ENCODE results near the gene STUB1. TPM values are rescaled to one million over a fixed set of nuclear protein-coding genes. Genes with fewer than 3 reads are reported as not detected.

STUB1 gene
- total RNA-seq, 1 experiment from 2014 or later: 102 TPM

DNA sequence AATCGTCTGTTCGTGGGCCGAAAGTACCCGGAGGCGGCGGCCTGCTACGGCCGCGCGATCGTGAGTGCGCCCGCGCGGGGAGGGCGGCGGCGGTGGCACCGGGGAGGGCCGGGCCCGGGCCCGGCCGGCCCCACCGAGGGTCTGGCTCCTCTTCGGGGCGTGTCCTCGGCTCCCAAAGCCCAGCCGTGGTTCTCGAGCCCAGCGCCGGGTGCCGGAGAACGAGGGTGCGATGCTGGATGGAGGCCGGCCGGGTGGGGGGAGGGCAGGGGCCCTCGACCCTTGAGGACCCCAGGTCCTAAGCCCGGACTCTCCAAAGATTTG, 375 bp downstream of the STUB1 start:
- H3K23ac ChIP-seq (ENCODE audit: insufficient read length, low read depth, low read length): no peak overlapping the region
- no CpG with 5 or more reads among the region's 38 CpGs for WGBS (ENCODE audit: extremely low coverage, insufficient read length, low lambda C conversion rate)
- no peak overlapping the region for H2BK5ac ChIP-seq (ENCODE audit: insufficient read length, low read length)
- H3K4ac ChIP-seq (ENCODE audit: low read depth, low read length): no peak overlapping the region
- H3K79me1 ChIP-seq (ENCODE audit: insufficient read depth, low read depth, low read length, poor library complexity, severe bottlenecking): no peaks in the 10 kb centered on the region
- peaks cover 11% of the 10 kb centered on the region for H3K23me2 ChIP-seq (ENCODE audit: insufficient read length, low read depth, low read length, poor library complexity, severe bottlenecking)
- H3K79me2 ChIP-seq (ENCODE audit: insufficient read depth, low read length): peaks cover 2% of the 10 kb centered on the region; the same call in 1 of the 2 replicates
- H3K14ac ChIP-seq (ENCODE audit: insufficient read depth, low read length): no peak overlapping the region
- peak overlapping the region; percentile 71 for H3K4me2 ChIP-seq (ENCODE audit: insufficient read depth, insufficient read length, low read length)
- H3K18ac ChIP-seq (ENCODE audit: insufficient read length, low read depth, low read length): no peak overlapping the region
- H3K56ac ChIP-seq (ENCODE audit: insufficient read length, low read depth, low read length): no peak overlapping the region
- no peak for DNase-seq
- no peak overlapping the region for H4K91ac ChIP-seq (ENCODE audit: insufficient read length, low read depth, low read length)
- Mint-ChIP-seq H3K27me3 (ENCODE audit: low read depth) (no peaks in the 10 kb centered on the region; the same call in 1 of the 2 replicates), H3K36me3 (ENCODE audit: insufficient read depth in 1 of 3, low read depth in 3 of 3) (peaks cover 14 to 28% (median 26%) of the 10 kb centered on the region in 3 experiments; a peak in 6 of 7 replicates), H3K4me1 (peaks cover 17 to 35% of the 10 kb centered on the region in 2 experiments), H3K27ac (no peak overlapping the region), H3K4me3 (peak overlapping the region; percentile 81 to 86), H3K9me3 (no peaks in the 10 kb centered on the region)
- peak overlapping the region; percentile 14 for H3K9ac ChIP-seq (ENCODE audit: extremely low read depth, insufficient read length, low read length)
- no peaks in the 10 kb centered on the region for H3K9me3 ChIP-seq (ENCODE audit: control insufficient read depth, low read depth, low read length)
- no peak overlapping the region for H4K8ac ChIP-seq (replicated peaks; ENCODE audit: insufficient read length, low read depth, low read length)
- no peak overlapping the region for H2BK20ac ChIP-seq (ENCODE audit: low read depth, low read length, poor library complexity, severe bottlenecking)
- no peak overlapping the region for H2AFZ ChIP-seq (ENCODE audit: low read length)
- H3K27me3 ChIP-seq (ENCODE audit: insufficient read depth, low read length): no peaks in the 10 kb centered on the region
- no peak overlapping the region for H2BK120ac ChIP-seq (ENCODE audit: low read depth, low read length, poor library complexity, severe bottlenecking)
- H3K27ac ChIP-seq (ENCODE audit: insufficient read length, low read depth, low read length): no peak overlapping the region
- H3T11ph ChIP-seq (ENCODE audit: low read length): no peak overlapping the region
- H4K20me1 ChIP-seq (ENCODE audit: control insufficient read depth, insufficient read depth, insufficient read length): no peaks in the 10 kb centered on the region
- H2BK12ac ChIP-seq (ENCODE audit: insufficient read length, low read depth, low read length): no peak overlapping the region
- H2BK15ac ChIP-seq (ENCODE audit: low read depth, low read length): no peak overlapping the region
- TF ChIP-seq, protein P1, sequence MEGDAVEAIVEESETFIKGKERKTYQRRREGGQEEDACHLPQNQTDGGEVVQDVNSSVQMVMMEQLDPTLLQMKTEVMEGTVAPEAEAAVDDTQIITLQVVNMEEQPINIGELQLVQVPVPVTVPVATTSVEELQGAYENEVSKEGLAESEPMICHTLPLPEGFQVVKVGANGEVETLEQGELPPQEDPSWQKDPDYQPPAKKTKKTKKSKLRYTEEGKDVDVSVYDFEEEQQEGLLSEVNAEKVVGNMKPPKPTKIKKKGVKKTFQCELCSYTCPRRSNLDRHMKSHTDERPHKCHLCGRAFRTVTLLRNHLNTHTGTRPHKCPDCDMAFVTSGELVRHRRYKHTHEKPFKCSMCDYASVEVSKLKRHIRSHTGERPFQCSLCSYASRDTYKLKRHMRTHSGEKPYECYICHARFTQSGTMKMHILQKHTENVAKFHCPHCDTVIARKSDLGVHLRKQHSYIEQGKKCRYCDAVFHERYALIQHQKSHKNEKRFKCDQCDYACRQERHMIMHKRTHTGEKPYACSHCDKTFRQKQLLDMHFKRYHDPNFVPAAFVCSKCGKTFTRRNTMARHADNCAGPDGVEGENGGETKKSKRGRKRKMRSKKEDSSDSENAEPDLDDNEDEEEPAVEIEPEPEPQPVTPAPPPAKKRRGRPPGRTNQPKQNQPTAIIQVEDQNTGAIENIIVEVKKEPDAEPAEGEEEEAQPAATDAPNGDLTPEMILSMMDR (conservative IDR thresholded peaks at IDR 0.05): no peak
- H3K4me1 ChIP-seq (ENCODE audit: insufficient read depth, low read length): no peaks in the 10 kb centered on the region
- no peak overlapping the region for H4K5ac ChIP-seq (ENCODE audit: insufficient read length, low read depth, low read length)
- H2AK5ac ChIP-seq (ENCODE audit: insufficient read length, low read length): no peak overlapping the region

All from H9 (cell line).